Neural cell (in vitro differentiated cells): ENCODE measurements around the gene GNL3. TPM values are rescaled to one million over a fixed set of nuclear protein-coding genes. Genes with fewer than 3 reads are reported as not detected.

Experiments used
- H2AFZ ChIP-seq: fragments of 200-600, 300-800 bp; sonication (generic), shearing (Covaris generic); 2 replicates; pipeline ENCODE4 v1.6.0; 2014; ENCODE audit warnings: low read depth, mild to moderate bottlenecking, antibody characterized with exemption, low read length, moderate library complexity
- H3F3A ChIP-seq: fragments of 200-600 bp; shearing (Covaris generic); 2 replicates; pipeline ENCODE4 v1.6.1; 2016; ENCODE audit warnings: mild to moderate bottlenecking, moderate library complexity, mixed read lengths, antibody characterized with exemption, low read length; ENCODE audit not compliant: insufficient read depth, poor library complexity, severe bottlenecking
- H3K27ac ChIP-seq: fragments of 200-600, 300-800 bp; sonication (generic), shearing (Covaris generic); 2 replicates; pipeline ENCODE4 v1.5.1; 2014; ENCODE audit warnings: mild to moderate bottlenecking, low read length, moderate library complexity
- H3K27me3 ChIP-seq: fragments of 300-800, 200-600 bp; sonication (generic), shearing (Covaris generic); 2 replicates; pipeline ENCODE4 v1.6.0; 2014; ENCODE audit warnings: mild to moderate bottlenecking, low read depth, low read length, moderate library complexity; ENCODE audit not compliant: insufficient read depth
- H3K36me3 ChIP-seq: fragments of 300-800, 200-600 bp; sonication (generic), shearing (Covaris generic); 2 replicates; pipeline ENCODE4 v1.5.1; 2014; ENCODE audit warnings: mild to moderate bottlenecking, antibody characterized with exemption, low read length, moderate library complexity; ENCODE audit not compliant: insufficient read depth
- H3K4me2 ChIP-seq: fragments of 300-800, 200-600 bp; sonication (generic), shearing (Covaris generic); 2 replicates; pipeline ENCODE4 v1.6.0; 2014; ENCODE audit warnings: mild to moderate bottlenecking, low read length
- H3K4me3 ChIP-seq: fragments of 300-800, 200-600 bp; sonication (generic), shearing (Covaris generic); 2 replicates; pipeline ENCODE4 v1.5.1; 2014; ENCODE audit warnings: mild to moderate bottlenecking, low read length, moderate library complexity
- H3K79me2 ChIP-seq: fragments of 200-600 bp; shearing (Covaris generic); replicated peaks from 2 replicates; pipeline ENCODE4 v1.6.0; 2014; ENCODE audit warnings: mild to moderate bottlenecking, low read length, moderate library complexity; ENCODE audit not compliant: insufficient read depth
- H3K9ac ChIP-seq: fragments of 300-800, 200-600 bp; sonication (generic), shearing (Covaris generic); 2 replicates; pipeline ENCODE4 v1.6.1; 2016; ENCODE audit warnings: mild to moderate bottlenecking, low read length, mixed read lengths
- H3K9me2 ChIP-seq: fragments of 200-600 bp; shearing (Covaris generic); 2 replicates; pipeline ENCODE4 v1.6.1; 2016; ENCODE audit warnings: mild to moderate bottlenecking, low read length, mixed read lengths; ENCODE audit not compliant: insufficient read depth
- H3K9me3 ChIP-seq: fragments of 200-600, 300-800 bp; sonication (generic), shearing (Covaris generic); 2 replicates; pipeline ENCODE4 v1.6.1; 2016; ENCODE audit warnings: mild to moderate bottlenecking, mixed run types, low read length, moderate library complexity, mixed read lengths
- H4K20me1 ChIP-seq: fragments of 200-600 bp; shearing (Covaris generic); 2 replicates; pipeline ENCODE4 v1.6.1; 2016; ENCODE audit warnings: mild to moderate bottlenecking, mixed run types; ENCODE audit not compliant: insufficient read depth
- EP300 ChIP-seq: fragments of 450-650 bp; conservative IDR thresholded peaks from 2 replicates; pipeline ENCODE4 v1.6.1; 2014; ENCODE audit warnings: antibody characterized with exemption, mild to moderate bottlenecking, moderate library complexity; ENCODE audit not compliant: poor library complexity, severe bottlenecking
- EZH2 ChIP-seq: fragments of 200-600, 300-800 bp; shearing (Covaris generic), sonication (generic); IDR thresholded peaks from 2 replicates; pipeline ENCODE4 v1.6.1; 2014; ENCODE audit warnings: antibody characterized with exemption, low read length, borderline replicate concordance, mild to moderate bottlenecking; ENCODE audit not compliant: insufficient read depth, poor library complexity, severe bottlenecking
- MXI1 ChIP-seq: fragments of 450-650 bp; conservative IDR thresholded peaks from 2 replicates; pipeline ENCODE4 v1.6.1; 2014; ENCODE audit warnings: antibody characterized with exemption, mild to moderate bottlenecking; ENCODE audit not compliant: poor library complexity, severe bottlenecking
- POLR2AphosphoS5 ChIP-seq: IDR thresholded peaks from 2 replicates; pipeline ENCODE4 v1.6.1; 2012
- RAD21 ChIP-seq: fragments of 450-650 bp; conservative IDR thresholded peaks from 2 replicates; pipeline ENCODE4 v1.6.1; 2014; ENCODE audit warnings: antibody characterized with exemption, mild to moderate bottlenecking, moderate library complexity
- SMC3 ChIP-seq: fragments of 450-650 bp; conservative IDR thresholded peaks from 2 replicates; pipeline ENCODE4 v1.6.1; 2014; ENCODE audit warnings: antibody characterized with exemption, mild to moderate bottlenecking, moderate library complexity; ENCODE audit not compliant: poor library complexity
- TAF1 ChIP-seq: IDR thresholded peaks from 2 replicates; pipeline ENCODE4 v1.6.1; 2012; ENCODE audit warnings: low read depth
- polyA plus RNA-seq: library from polyadenylated mRNA; depleted of rRNA; stranded (reverse); fragments of >200 nt; gene quantifications from 2 replicates; pipeline ENCODE4 v1.2.3, GENCODE V29; 2014
- TF ChIP-seq, protein P1 (sequence below): fragments of 450-650 bp; IDR thresholded peaks from 2 replicates; pipeline ENCODE4 v1.5.1; 2014; ENCODE audit warnings: antibody characterized with exemption, mild to moderate bottlenecking, moderate library complexity; ENCODE audit not compliant: poor library complexity, severe bottlenecking
- TF ChIP-seq, protein P2 (sequence below): IDR thresholded peaks from 2 replicates; pipeline ENCODE4 v1.6.1; 2012; ENCODE audit warnings: borderline replicate concordance

GNL3 gene
- polyA plus RNA-seq, 1 donor from 2014 or later = 133 TPM

- Histone ChIP-seq H3F3A (no peaks in the 10 kb centered on the region), H3K27me3 (no peaks in the 10 kb centered on the region), H3K9ac (no peak overlapping the region), H2AFZ (no peak overlapping the region), H3K79me2 (peaks cover 15% of the 10 kb centered on the region), H3K9me2 (no peaks in the 10 kb centered on the region), H3K4me2 (no peak overlapping the region), H3K9me3 (no peaks in the 10 kb centered on the region), H3K4me3 (no peak overlapping the region), H3K36me3 (peaks cover 4% of the 10 kb centered on the region), H4K20me1 (no peaks in the 10 kb centered on the region), H3K27ac (no peak overlapping the region)
- TF ChIP-seq SMC3 (no peak), EP300 (no peak), POLR2AphosphoS5 (no peak), RAD21 (no peak), TAF1 (no peak), EZH2 (no peak), MXI1 (no peak)
- TF ChIP-seq, protein P1, sequence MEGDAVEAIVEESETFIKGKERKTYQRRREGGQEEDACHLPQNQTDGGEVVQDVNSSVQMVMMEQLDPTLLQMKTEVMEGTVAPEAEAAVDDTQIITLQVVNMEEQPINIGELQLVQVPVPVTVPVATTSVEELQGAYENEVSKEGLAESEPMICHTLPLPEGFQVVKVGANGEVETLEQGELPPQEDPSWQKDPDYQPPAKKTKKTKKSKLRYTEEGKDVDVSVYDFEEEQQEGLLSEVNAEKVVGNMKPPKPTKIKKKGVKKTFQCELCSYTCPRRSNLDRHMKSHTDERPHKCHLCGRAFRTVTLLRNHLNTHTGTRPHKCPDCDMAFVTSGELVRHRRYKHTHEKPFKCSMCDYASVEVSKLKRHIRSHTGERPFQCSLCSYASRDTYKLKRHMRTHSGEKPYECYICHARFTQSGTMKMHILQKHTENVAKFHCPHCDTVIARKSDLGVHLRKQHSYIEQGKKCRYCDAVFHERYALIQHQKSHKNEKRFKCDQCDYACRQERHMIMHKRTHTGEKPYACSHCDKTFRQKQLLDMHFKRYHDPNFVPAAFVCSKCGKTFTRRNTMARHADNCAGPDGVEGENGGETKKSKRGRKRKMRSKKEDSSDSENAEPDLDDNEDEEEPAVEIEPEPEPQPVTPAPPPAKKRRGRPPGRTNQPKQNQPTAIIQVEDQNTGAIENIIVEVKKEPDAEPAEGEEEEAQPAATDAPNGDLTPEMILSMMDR = no peak
- TF ChIP-seq, protein P2, sequence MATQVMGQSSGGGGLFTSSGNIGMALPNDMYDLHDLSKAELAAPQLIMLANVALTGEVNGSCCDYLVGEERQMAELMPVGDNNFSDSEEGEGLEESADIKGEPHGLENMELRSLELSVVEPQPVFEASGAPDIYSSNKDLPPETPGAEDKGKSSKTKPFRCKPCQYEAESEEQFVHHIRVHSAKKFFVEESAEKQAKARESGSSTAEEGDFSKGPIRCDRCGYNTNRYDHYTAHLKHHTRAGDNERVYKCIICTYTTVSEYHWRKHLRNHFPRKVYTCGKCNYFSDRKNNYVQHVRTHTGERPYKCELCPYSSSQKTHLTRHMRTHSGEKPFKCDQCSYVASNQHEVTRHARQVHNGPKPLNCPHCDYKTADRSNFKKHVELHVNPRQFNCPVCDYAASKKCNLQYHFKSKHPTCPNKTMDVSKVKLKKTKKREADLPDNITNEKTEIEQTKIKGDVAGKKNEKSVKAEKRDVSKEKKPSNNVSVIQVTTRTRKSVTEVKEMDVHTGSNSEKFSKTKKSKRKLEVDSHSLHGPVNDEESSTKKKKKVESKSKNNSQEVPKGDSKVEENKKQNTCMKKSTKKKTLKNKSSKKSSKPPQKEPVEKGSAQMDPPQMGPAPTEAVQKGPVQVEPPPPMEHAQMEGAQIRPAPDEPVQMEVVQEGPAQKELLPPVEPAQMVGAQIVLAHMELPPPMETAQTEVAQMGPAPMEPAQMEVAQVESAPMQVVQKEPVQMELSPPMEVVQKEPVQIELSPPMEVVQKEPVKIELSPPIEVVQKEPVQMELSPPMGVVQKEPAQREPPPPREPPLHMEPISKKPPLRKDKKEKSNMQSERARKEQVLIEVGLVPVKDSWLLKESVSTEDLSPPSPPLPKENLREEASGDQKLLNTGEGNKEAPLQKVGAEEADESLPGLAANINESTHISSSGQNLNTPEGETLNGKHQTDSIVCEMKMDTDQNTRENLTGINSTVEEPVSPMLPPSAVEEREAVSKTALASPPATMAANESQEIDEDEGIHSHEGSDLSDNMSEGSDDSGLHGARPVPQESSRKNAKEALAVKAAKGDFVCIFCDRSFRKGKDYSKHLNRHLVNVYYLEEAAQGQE = no peak
These were observed 4.7 kb downstream of the GNL3 start for GRCh38 chr3:52690560-52690959.

DNA sequence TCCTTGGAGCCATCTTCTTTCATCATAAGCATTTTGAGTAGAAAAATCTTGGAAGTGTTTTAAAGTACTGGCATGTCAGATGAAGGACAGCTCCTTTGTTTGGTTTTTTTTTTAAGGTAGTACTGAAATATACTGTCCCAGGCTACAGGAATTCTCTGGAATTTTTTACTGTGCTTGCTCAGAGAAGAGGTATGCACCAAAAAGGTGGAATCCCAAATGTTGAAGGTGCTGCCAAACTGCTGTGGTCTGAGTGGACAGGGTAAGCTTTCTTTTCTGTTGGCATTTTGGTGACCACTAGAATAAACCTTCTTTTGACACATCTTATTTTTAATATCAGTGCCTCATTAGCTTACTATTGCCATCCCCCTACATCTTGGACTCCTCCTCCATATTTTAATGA lies 7.2 kb downstream of the GNL3 start:
- no peaks in the 10 kb centered on the region for H3K9me2 ChIP-seq
- no peak overlapping the region for H3K27ac ChIP-seq
- no peaks in the 10 kb centered on the region for H4K20me1 ChIP-seq
- H3K27me3 ChIP-seq = no peaks in the 10 kb centered on the region
- H3K79me2 ChIP-seq = no peaks in the 10 kb centered on the region
- peaks cover 4% of the 10 kb centered on the region for H3K36me3 ChIP-seq
- no peak overlapping the region for H3K4me2 ChIP-seq
- H3K9ac ChIP-seq = no peak overlapping the region
- H3F3A ChIP-seq = no peaks in the 10 kb centered on the region
- H2AFZ ChIP-seq = no peak overlapping the region
- TF ChIP-seq EZH2 = no peak
- TF ChIP-seq EP300 = no peak
- no peak for TF ChIP-seq SMC3
- TF ChIP-seq RAD21 = no peak
- TF ChIP-seq, protein P2 = no peak
- no peaks in the 10 kb centered on the region for H3K9me3 ChIP-seq
- no peak overlapping the region for H3K4me3 ChIP-seq
